ENCODE data around the gene ZNF583.

- TF ChIP-seq CTCF (IDR thresholded peaks at IDR 0.05; ENCODE audit: poor library complexity) (no peak), EZH2 (IDR thresholded peaks at IDR 0.05; ENCODE audit: borderline replicate concordance) (no peak), EZH2phosphoT487 (IDR thresholded peaks at IDR 0.05; ENCODE audit: low read depth, severe bottlenecking, unreplicated experiment) (no peak)
Observed at GRCh38 chr19:56423985-56424353, 19.8 kb downstream of the ZNF583 start.

All from hepatocyte (in vitro differentiated cells).